Right kidney (tissue), 1 donor: Measurements from ENCODE around the gene TRMU.
A peak's percentile ranks its signal among the peaks of the same experiment; 100 is the strongest.

ENCODE experiments used
- DNase-seq: peaks from one replicate; pipeline ENCODE4 v3.0.0-alpha.2; 2016

Gene TRMU

GRCh38 chr22:46355369-46355995 lies 20.0 kb downstream of the TRMU start:
- peak; percentile 68 for DNase-seq

- no peak for DNase-seq
Observed at GRCh38 chr22:46355996-46356471, 20.5 kb downstream of the TRMU start.

GRCh38 chr22:46356496-46357480 lies 21.3 kb downstream of the TRMU start:
- no peak for DNase-seq

GRCh38 chr22:46357711-46358520 lies 22.4 kb downstream of the TRMU start:
- DNase-seq, result peak; percentile 48

GRCh38 chr22:46358766-46359165 lies 23.3 kb downstream of the TRMU start:
- no peak for DNase-seq

- DNase-seq, result no peak
Observed at GRCh38 chr22:46359362-46359761, 23.8 kb downstream of the TRMU start.

GRCh38 chr22:46360097-46360496 lies 24.6 kb downstream of the TRMU start:
- DNase-seq, result no peak

- DNase-seq, result no peak
Observed at GRCh38 chr22:46360891-46361290, 25.4 kb downstream of the TRMU start.

GRCh38 chr22:46361826-46362202 lies 26.3 kb downstream of the TRMU start:
- DNase-seq, result no peak

GRCh38 chr22:46362203-46362933 lies 26.9 kb downstream of the TRMU start:
- DNase-seq, result no peak

GRCh38 chr22:46362934-46363515 lies 27.5 kb downstream of the TRMU start:
- no peak for DNase-seq

- no peak for DNase-seq
Observed at GRCh38 chr22:46363611-46364321, 28.3 kb downstream of the TRMU start.

GRCh38 chr22:46364341-46365165 lies 29.0 kb downstream of the TRMU start:
- DNase-seq, result no peak

GRCh38 chr22:46365166-46365624 lies 29.7 kb downstream of the TRMU start:
- DNase-seq, result no peak

GRCh38 chr22:46366327-46366731 lies 30.8 kb downstream of the TRMU start:
- no peak for DNase-seq

GRCh38 chr22:46366801-46367706 lies 31.5 kb downstream of the TRMU start:
- no peak for DNase-seq

- peak; percentile 59 for DNase-seq
Observed at GRCh38 chr22:46367707-46368191, 32.2 kb downstream of the TRMU start.

GRCh38 chr22:46368422-46368821 lies 32.9 kb downstream of the TRMU start:
- no peak for DNase-seq
